Prostate gland (tissue), 2 donors: Measurements from ENCODE around the gene DDX54. TPM values are rescaled to one million over a fixed set of nuclear protein-coding genes. Genes with fewer than 3 reads are reported as not detected.

ENCODE experiments used
- DNase-seq: peaks from one replicate; pipeline ENCODE4 v3.0.0-alpha.2; 2019; ENCODE audit warnings: low spot score
- H3K27ac ChIP-seq, 2 donors: fragments of 200-600 bp; sonication (generic); 2 replicates each; pipeline ENCODE4 v1.5.1; 2017 to 2019
- H3K27me3 ChIP-seq: fragments of 200-600 bp; sonication (generic); replicated peaks from 2 replicates; pipeline ENCODE4 v1.5.1; 2019; ENCODE audit not compliant: insufficient read depth
- H3K36me3 ChIP-seq, 2 donors: fragments of 200-600 bp; sonication (generic); 1 replicate in 1 of 2; 2 replicates in 1 of 2; pipeline versions ENCODE4 v1.5.1 to v1.8.1; 2017 to 2019
- H3K4me1 ChIP-seq: fragments of 200-600 bp; sonication (generic); replicated peaks from 2 replicates; pipeline ENCODE4 v1.5.1; 2019
- H3K4me3 ChIP-seq, 2 donors: fragments of 200-600 bp; sonication (generic); 2 replicates each; pipeline ENCODE4 v1.5.1; 2017 to 2019
- H3K9me3 ChIP-seq: fragments of 200-600 bp; sonication (generic); 2 replicates; pipeline ENCODE4 v1.5.1; 2017
- CTCF ChIP-seq, 4 experiments: fragments of 200-600 bp in 2 of 4; fragments of 450-650 bp in 2 of 4; sonication (generic) in 2 of 4; IDR thresholded peaks; 1 replicate in 3 of 4; 2 replicates in 1 of 4; pipeline ENCODE4 v1.5.1; 2016 to 2019; ENCODE audit warnings: antibody characterized with exemption in 4 of 4, mild to moderate bottlenecking in 2 of 4, moderate library complexity in 2 of 4
- POLR2A ChIP-seq: fragments of 450-650 bp; IDR thresholded peaks from one replicate; pipeline ENCODE4 v1.6.1; 2016; ENCODE audit warnings: antibody characterized with exemption, mild to moderate bottlenecking
- POLR2AphosphoS5 ChIP-seq: sonication (generic); formaldehyde crosslinking; IDR thresholded peaks from one replicate; pipeline ENCODE4 v1.6.1; 2017; ENCODE audit warnings: antibody characterized with exemption
- WGBS: methylation state at CpG from one replicate; pipeline ENCODE4 v1.1.5; 2018; 5-methylcytosine and 5-hydroxymethylcytosine counted together
- intact Hi-C: fragments of 100-400 bp; cut with DNase I; formaldehyde crosslinking; loops from one replicate; pipeline ENCODE4 v1.14.2; 2022
- total RNA-seq, 2 donors: library from RNA; depleted of rRNA; stranded (reverse); fragments of >200 nt; gene quantifications; one replicate each; pipeline ENCODE4 v1.1.0, GENCODE V29; 2016

DDX54 gene
- total RNA-seq, 2 donors from 2014 or later: 66.3 to 119 TPM

DNA sequence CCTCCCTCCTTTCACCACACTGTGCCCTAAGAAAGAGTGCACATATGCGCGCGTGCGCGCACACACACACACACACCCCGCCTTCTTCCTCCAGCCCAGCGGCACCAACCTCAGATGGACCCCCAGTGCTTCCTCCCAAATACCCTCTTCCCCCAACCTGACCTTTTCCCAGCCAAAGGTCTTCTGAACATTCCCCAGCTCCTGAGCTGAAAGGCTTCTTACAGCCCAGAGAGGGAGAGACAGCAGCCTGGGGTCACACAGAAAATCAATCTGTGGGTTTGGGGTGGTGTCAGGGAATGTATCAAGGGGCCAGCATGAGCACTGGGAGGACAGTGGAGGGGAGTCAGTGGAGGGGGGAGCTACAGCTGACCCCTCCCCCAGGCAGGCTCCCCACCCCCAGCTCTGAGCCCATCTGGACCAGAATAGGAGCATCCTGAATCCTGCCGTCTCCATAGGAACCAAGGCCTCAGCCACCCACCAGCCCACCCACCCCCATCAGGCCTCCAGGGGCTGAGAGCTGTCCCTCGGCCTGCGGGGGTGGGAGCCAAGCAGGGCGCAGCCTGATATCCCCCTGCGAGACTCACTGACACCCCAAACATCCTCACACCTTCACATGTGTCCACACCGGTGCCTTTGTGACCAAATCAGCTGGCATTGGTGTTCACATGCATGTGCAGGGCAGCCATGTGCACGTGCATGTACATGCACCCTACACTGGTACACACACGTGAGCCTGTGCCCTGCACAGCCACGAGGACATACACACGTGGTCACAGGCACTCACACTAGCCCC, 55.4 kb downstream of the DDX54 start:
- Histone ChIP-seq H3K9me3 (no peaks in the 10 kb centered on the region), H3K36me3 (no peaks in the 10 kb centered on the region), H3K27ac (no peak overlapping the region), H3K4me3 (no peak overlapping the region), H3K4me1 (no peaks in the 10 kb centered on the region), H3K27me3 (no peaks in the 10 kb centered on the region)
- DNase-seq: no peak
- 78% methylated on average over 17 of the region's 17 CpGs for WGBS
- intact Hi-C loops: no loop called here
- TF ChIP-seq POLR2AphosphoS5: no peak

- intact Hi-C loops: no loop called here
- Histone ChIP-seq H3K27me3 (no peaks in the 10 kb centered on the region), H3K9me3 (no peaks in the 10 kb centered on the region), H3K36me3 (no peaks in the 10 kb centered on the region), H3K4me1 (no peaks in the 10 kb centered on the region), H3K4me3 (no peak overlapping the region), H3K27ac (no peak overlapping the region)
- 58% methylated on average over 9 of the region's 9 CpGs for WGBS
- TF ChIP-seq POLR2A: no peak
- TF ChIP-seq POLR2AphosphoS5: no peak
- TF ChIP-seq CTCF (IDR thresholded peaks at IDR 0.05): no peak
- DNase-seq: no peak
Measured at GRCh38 chr12:113128802-113129663, 56.2 kb downstream of the DDX54 start.

DNA sequence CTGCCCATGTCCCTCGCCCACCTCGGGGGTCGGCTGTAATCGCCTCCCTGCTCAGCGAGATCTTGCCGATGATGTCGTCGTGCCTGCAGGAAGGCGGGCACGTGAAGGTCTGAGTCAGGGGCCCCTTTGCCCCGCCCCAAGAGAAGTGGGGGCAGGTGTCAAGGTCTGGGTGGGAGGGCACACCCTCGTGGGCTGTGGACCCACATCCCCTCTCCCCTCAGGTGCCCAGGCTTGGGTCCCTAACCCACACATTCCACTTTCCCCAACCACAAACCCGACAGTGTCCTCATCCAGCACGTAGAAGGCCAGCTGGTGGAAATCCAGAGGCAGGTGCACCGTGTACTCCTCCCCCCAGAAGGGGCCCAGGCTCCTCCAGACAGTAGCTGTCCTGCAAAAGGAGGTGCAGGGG, 57.5 kb downstream of the DDX54 start:
- no peaks in the 10 kb centered on the region for H3K4me1 ChIP-seq
- no peaks in the 10 kb centered on the region for H3K36me3 ChIP-seq
- no peaks in the 10 kb centered on the region for H3K27me3 ChIP-seq
- TF ChIP-seq CTCF (IDR thresholded peaks at IDR 0.05): no peak
- no peak for TF ChIP-seq POLR2AphosphoS5
- no peak for TF ChIP-seq POLR2A
- 34% methylated on average over 15 of the region's 15 CpGs for WGBS
- no peak overlapping the region for H3K4me3 ChIP-seq
- no peaks in the 10 kb centered on the region for H3K9me3 ChIP-seq
- DNase-seq: no peak
- H3K27ac ChIP-seq: no peak overlapping the region
- intact Hi-C loops: no loop called here

DNA sequence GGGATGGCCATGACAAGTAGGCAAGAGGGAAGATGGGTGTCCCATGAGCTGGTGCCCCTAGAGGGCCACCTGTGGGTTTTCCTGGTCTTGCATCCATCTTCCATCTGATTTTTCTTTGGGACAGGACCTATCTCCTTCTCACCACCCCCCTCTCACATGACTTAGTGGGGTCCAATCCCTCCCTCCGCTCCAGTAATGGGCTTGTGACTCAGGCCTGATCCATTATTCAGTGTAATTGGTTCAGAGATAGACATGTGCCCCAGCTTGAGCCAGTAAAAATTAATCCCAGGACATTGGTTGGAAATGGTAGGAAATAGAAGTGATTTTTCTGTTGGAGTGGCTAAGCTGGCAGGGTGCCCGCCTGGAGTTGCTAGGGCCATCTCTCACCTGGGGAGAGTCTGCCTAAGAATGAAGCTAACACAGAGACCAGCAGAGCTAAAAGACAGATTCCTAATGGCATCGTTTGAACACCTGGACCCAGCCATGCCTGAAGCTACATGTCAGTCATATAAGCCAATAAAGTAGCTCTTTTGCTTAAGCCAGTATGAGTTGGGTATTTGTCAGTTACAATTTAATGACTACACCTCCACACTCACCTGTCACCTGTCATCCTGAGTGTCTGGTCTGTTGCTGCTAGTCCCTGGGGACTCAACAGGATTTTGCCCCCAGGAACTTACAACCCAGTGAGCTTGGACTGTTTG, 64.5 kb downstream of the DDX54 start:
- no peaks in the 10 kb centered on the region for H3K9me3 ChIP-seq
- intact Hi-C loops: no loop called here
- TF ChIP-seq POLR2AphosphoS5 (no peak), POLR2A (no peak), CTCF (IDR thresholded peaks at IDR 0.05) (no peak)
- H3K36me3 ChIP-seq: no peaks in the 10 kb centered on the region
- no peaks in the 10 kb centered on the region for H3K27me3 ChIP-seq
- no peak for DNase-seq
- 58% methylated on average over 3 of the region's 3 CpGs for WGBS
- no peaks in the 10 kb centered on the region for H3K4me1 ChIP-seq
- H3K4me3 ChIP-seq: no peak overlapping the region
- H3K27ac ChIP-seq: no peak overlapping the region

- Histone ChIP-seq H3K27ac (no peak overlapping the region), H3K4me1 (no peaks in the 10 kb centered on the region), H3K36me3 (no peaks in the 10 kb centered on the region), H3K9me3 (no peaks in the 10 kb centered on the region), H3K4me3 (no peak overlapping the region), H3K27me3 (no peaks in the 10 kb centered on the region)
- TF ChIP-seq CTCF (IDR thresholded peaks at IDR 0.05) (no peak), POLR2A (no peak), POLR2AphosphoS5 (no peak)
- WGBS: 31% methylated on average over 4 of the region's 4 CpGs
- no peak for DNase-seq
- intact Hi-C loops: no loop called here
Measured at GRCh38 chr12:113119980-113120669, 65.2 kb downstream of the DDX54 start.
